GM19452 (cell line): ENCODE results near the gene TMEM72.

Experiments used
- ATAC-seq: cut with Tn5 transposase; IDR thresholded peaks from one replicate; pipeline ENCODE4 v1.9.1; 2021; ENCODE audit not compliant: unreplicated experiment

Gene TMEM72

GRCh38 chr10:44977287-44978212 lies 66.4 kb downstream of the TMEM72 start:
- no peak for ATAC-seq

- no peak for ATAC-seq
Measured at GRCh38 chr10:44978213-44978569, 67.1 kb downstream of the TMEM72 start.

- no peak for ATAC-seq
Measured at GRCh38 chr10:44978570-44979280, 67.6 kb downstream of the TMEM72 start, which contains the start of gene DEPP1. Gene DEPP1, minus strand, starts transcription at chr10:44978809. Its CDS starts 779 bp downstream, at chr10:44978030.

- ATAC-seq = no peak
Measured at GRCh38 chr10:44979281-44980191, 68.4 kb downstream of the TMEM72 start.

- ATAC-seq = no peak
Measured at GRCh38 chr10:44980309-44981171, 69.4 kb downstream of the TMEM72 start.

- no peak for ATAC-seq
Measured at GRCh38 chr10:44981172-44982113, 70.3 kb downstream of the TMEM72 start.

- no peak for ATAC-seq
Measured at GRCh38 chr10:44982114-44982460, 71.0 kb downstream of the TMEM72 start.

- no peak for ATAC-seq
Measured at GRCh38 chr10:44982496-44982895, 71.4 kb downstream of the TMEM72 start.

- no peak for ATAC-seq
Measured at GRCh38 chr10:44983066-44983894, 72.1 kb downstream of the TMEM72 start.

GRCh38 chr10:44983895-44984278 lies 72.8 kb downstream of the TMEM72 start:
- no peak for ATAC-seq

GRCh38 chr10:44984671-44985101 lies 73.5 kb downstream of the TMEM72 start:
- no peak for ATAC-seq

- ATAC-seq = no peak
Measured at GRCh38 chr10:44985175-44985681, 74.1 kb downstream of the TMEM72 start.

GRCh38 chr10:44986179-44986578 lies 75.0 kb downstream of the TMEM72 start:
- ATAC-seq = no peak
